WI38 (cell line): ENCODE results near the gene ZBTB26.
"Not testable (repeated sequence)": the region's sequence is repeated elsewhere in the genome, so short reads cannot be mapped to it uniquely, and the experiment has no call there.

Source experiments
- H3K4me3 ChIP-seq: 2 replicates; pipeline ENCODE4 v1.5.1; 2011; ENCODE audit warnings: low read depth, mild to moderate bottlenecking, control low read depth, low read length
- TF ChIP-seq, protein P1 (sequence below): IDR thresholded peaks from 2 replicates; pipeline ENCODE4 v1.5.1; 2012; ENCODE audit warnings: low read depth, mild to moderate bottlenecking, control low read depth, low read length

The ZBTB26 gene

DNA sequence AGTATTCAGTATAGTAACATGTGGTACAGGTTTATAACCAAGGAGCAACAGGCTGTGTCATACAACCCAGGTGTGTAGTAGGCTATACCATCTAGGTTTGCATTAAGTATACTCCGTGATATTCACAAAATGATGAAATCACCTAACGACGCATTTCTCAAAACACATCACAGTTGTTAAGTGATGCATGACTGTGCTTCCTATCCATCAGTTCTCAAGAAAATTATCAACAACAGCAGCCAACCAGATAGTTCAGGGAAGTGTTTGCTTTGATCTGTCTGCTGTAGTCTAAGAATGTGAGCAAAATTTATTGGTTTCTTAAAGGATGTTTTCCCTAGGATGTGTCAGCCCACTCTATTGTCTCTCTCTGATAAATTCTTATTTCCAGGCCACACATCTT lies 7.4 kb downstream of the ZBTB26 start:
- no peak overlapping the region for H3K4me3 ChIP-seq
- TF ChIP-seq, protein P1, sequence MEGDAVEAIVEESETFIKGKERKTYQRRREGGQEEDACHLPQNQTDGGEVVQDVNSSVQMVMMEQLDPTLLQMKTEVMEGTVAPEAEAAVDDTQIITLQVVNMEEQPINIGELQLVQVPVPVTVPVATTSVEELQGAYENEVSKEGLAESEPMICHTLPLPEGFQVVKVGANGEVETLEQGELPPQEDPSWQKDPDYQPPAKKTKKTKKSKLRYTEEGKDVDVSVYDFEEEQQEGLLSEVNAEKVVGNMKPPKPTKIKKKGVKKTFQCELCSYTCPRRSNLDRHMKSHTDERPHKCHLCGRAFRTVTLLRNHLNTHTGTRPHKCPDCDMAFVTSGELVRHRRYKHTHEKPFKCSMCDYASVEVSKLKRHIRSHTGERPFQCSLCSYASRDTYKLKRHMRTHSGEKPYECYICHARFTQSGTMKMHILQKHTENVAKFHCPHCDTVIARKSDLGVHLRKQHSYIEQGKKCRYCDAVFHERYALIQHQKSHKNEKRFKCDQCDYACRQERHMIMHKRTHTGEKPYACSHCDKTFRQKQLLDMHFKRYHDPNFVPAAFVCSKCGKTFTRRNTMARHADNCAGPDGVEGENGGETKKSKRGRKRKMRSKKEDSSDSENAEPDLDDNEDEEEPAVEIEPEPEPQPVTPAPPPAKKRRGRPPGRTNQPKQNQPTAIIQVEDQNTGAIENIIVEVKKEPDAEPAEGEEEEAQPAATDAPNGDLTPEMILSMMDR: no peak

DNA sequence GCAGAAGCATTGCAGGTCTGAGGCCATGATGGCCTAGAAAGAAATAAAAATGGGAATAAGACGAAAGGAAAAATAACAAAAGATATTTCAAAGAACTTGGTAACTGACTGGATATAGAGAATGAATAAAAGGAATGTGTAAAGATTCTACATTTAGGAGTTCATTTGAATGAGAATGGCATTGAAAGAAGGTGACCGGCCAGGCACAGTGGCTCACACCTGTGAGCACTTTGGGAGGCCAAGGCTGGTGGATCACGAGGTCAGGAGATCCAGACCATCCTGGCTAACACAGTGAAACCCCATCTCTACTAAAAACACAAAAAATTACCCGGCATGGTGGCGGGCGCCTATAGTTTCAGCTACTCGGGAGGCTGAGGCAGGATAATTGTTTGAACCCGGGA lies 8.6 kb downstream of the ZBTB26 start:
- TF ChIP-seq, protein P1: no peak
- no peak overlapping the region for H3K4me3 ChIP-seq

DNA sequence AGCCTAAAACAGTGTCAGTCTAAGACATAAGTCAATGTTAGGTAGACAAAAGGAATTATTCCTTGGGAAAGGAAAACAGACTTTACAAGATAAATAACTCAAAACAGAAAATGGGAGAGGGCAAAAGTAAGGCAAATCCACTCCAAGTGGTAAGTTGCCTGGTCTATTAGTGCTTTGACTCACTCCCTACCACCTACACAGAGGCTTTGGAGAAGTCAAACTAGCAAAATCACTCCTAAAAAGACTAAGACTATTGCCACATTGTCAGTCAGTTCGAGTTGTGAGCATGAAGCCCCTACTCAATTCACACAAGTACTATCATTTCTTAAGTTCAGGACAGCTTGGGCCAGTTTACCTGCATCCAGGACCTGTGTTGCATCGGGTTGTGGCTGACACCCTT lies 13.0 kb downstream of the ZBTB26 start:
- TF ChIP-seq, protein P1: no peak
- no peak overlapping the region for H3K4me3 ChIP-seq

DNA sequence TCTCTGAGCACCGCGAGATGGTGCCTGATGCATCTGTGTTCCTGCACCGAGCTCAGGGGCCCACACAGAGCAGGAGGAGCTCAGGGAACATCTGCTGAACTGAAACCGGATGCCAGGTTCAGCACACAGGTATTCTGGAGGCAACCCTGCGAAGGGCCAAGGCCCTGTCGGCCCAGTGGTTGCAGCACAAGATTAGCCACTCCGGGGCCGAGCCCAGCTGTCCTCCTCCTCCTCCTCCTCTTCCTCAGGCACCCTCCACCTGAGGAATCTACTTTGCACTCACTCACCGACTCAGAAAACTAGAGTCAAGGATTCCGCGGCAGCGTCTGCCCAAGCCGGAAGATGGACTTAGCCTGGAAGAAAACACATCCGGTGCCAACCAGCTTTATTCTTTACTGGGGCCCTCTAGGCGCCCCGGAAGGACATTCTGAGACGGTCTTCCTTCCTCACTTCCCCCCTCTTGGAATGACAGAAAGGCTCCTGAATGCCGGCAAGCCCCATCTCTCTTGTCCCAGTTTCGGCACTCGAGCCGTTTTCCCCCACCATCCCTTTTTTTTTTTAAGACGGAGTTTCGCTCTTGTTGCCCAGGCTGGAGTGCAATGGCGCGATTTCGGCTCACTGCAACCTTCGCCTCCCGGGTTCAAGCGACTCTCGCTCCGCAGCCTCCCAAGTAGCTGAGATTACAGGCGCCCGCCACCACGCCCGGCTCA lies 18.2 kb downstream of the ZBTB26 start, which contains the start of gene ZBTB6:
ZBTB6 (minus strand) TSS at position 360 of the 710 bp plus-strand sequence. CDS start 1,251 bp downstream, outside the sequence.
- H3K4me3 ChIP-seq: peak within 1 kb of the TSS; percentile 98
- TF ChIP-seq, protein P1: no peak

DNA sequence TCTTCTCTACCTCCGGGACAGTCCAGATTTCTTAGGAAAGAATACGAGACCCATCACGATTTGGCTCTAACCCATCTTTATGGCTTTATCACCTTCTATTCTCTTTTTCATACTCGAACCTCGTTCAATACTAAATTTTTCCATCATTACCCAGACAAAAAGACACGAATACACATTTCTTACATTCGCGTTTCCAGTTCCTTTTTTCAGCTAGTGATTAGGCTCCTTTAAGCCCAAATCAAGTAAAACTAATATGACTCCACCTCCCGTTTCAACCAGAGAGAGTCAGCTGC lies 18.7 kb downstream of the ZBTB26 start:
- peak overlapping the region; percentile 98 for H3K4me3 ChIP-seq
- TF ChIP-seq, protein P1: no peak

DNA sequence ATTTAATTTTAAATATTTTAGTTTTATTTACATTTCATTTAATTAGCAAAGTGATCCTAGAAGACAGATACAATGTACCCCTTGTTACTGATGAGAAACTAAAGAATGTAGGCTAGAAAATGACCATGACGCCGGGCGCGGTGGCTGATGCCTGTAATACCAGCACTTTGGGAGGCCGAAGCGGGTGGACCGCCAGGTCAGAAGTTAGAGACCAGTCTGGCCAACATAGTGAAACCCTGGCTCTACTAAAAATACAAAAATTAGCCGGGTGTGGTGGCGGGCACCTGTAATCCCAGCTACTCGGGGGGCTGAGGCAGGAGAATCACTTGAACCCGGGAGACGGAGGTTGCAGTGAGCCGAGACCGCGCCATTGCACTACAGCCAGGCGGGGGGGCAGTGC lies 25.2 kb downstream of the ZBTB26 start:
- H3K4me3 ChIP-seq: not testable (repeated sequence)

DNA sequence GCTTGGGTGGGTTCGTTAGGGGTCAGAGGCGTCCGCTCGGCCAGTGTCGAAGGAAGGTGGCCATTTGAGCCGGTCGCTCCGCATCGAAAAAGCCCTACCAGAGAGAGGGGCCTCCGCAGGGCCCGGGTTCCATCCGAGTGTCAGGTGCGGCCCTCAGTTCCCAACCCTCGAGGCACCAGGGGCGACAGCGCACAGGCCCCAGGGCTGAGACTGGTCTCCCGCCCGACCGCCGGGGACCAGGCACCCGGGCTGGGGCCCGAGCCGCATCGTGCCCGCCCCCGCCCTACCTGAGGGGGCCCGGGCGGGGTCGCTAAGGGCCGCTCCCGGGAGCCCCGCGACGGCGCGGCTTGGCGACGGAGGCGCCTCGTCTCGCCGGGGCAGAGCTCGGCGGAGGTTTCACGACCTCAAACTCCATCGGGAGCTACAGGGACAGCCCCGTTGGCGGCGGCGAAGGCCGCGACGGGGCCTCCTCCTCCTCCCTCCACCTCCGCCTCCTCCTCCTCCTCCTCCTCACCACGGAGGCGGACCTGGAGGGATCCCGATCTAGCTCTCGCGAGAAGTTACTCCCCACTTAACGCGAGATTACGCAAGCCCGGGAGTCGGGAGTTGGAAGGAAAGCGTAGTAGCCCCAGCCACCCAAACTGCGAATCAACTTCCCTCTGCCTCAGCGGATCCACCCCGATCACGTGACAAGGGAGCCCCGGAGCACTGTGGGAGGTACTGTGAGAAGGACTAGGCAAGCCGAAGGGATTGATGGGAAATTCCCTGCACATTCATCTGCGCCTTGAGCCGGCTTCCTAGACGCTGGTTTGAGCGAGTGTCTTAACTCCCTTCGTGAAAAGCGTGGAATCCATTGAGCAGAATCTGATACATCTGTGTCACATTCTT lies 26.2 kb downstream of the ZBTB26 start, which contains the start of gene RC3H2:
RC3H2 (minus strand) TSS at position 537 of the 888 bp plus-strand sequence. CDS start 7,850 bp downstream, outside the sequence.
- peak within 1 kb of the TSS; percentile 97 for H3K4me3 ChIP-seq
- TF ChIP-seq, protein P1: no peak
